H9 (cell line): Measurements from ENCODE around the gene SUPT3H. TPM values are rescaled to one million over a fixed set of nuclear protein-coding genes. Genes with fewer than 3 reads are reported as not detected.

ENCODE experiments used
- DNase-seq: peaks from one replicate; pipeline ENCODE4 v3.0.0-alpha.2; 2017
- H2AFZ ChIP-seq: one replicate; pipeline ENCODE4 v1.6.1; 2013; ENCODE audit warnings: mild to moderate bottlenecking, low read length, control low read depth, moderate library complexity
- H2AK5ac ChIP-seq: 2 replicates; pipeline ENCODE4 v1.6.1; 2013; ENCODE audit warnings: low read length, control low read depth, mixed read lengths; ENCODE audit not compliant: insufficient read length
- H2BK120ac ChIP-seq: one replicate; pipeline ENCODE4 v1.6.1; 2013; ENCODE audit warnings: low read depth, mild to moderate bottlenecking, low read length, control low read depth, inconsistent platforms; ENCODE audit not compliant: poor library complexity, severe bottlenecking
- H2BK12ac ChIP-seq: 2 replicates; pipeline ENCODE4 v1.6.1; 2013; ENCODE audit warnings: low read length, control low read depth, mixed read lengths, low read depth; ENCODE audit not compliant: insufficient read length
- H2BK15ac ChIP-seq: 2 replicates; pipeline ENCODE4 v1.6.1; 2013; ENCODE audit warnings: low read depth, low read length, control low read depth
- H2BK20ac ChIP-seq: one replicate; pipeline ENCODE4 v1.6.1; 2013; ENCODE audit warnings: low read depth, mild to moderate bottlenecking, low read length, control low read depth, inconsistent platforms; ENCODE audit not compliant: poor library complexity, severe bottlenecking
- H2BK5ac ChIP-seq: 2 replicates; pipeline ENCODE4 v1.6.1; 2013; ENCODE audit warnings: low read length, control low read depth, mixed read lengths; ENCODE audit not compliant: insufficient read length
- H3K14ac ChIP-seq: 2 replicates; pipeline ENCODE4 v1.6.1; 2013; ENCODE audit warnings: low read length, control low read depth; ENCODE audit not compliant: insufficient read depth
- H3K18ac ChIP-seq: 2 replicates; pipeline ENCODE4 v1.6.1; 2013; ENCODE audit warnings: low read depth, mild to moderate bottlenecking, mixed read lengths, low read length, control low read depth; ENCODE audit not compliant: insufficient read length
- H3K23ac ChIP-seq: 2 replicates; pipeline ENCODE4 v1.6.1; 2013; ENCODE audit warnings: low read length, control low read depth, mixed read lengths, low read depth; ENCODE audit not compliant: insufficient read length
- H3K23me2 ChIP-seq: 2 replicates; pipeline ENCODE4 v1.6.1; 2013; ENCODE audit warnings: low read depth, mild to moderate bottlenecking, mixed read lengths, low read length, control low read depth; ENCODE audit not compliant: insufficient read length, poor library complexity, severe bottlenecking
- H3K27ac ChIP-seq: 2 replicates; pipeline ENCODE4 v1.5.1; 2013; ENCODE audit warnings: low read length, control low read depth, mixed read lengths, low read depth; ENCODE audit not compliant: insufficient read length
- H3K27me3 ChIP-seq: 2 replicates; pipeline ENCODE4 v1.6.1; 2013; ENCODE audit warnings: low read length, control low read depth, inconsistent platforms; ENCODE audit not compliant: insufficient read depth
- H3K4ac ChIP-seq: 2 replicates; pipeline ENCODE4 v1.6.1; 2013; ENCODE audit warnings: low read depth, mild to moderate bottlenecking, control low read depth, inconsistent platforms, low read length, moderate library complexity
- H3K4me1 ChIP-seq: 2 replicates; pipeline ENCODE4 v1.6.1; 2013; ENCODE audit warnings: low read length, control low read depth, inconsistent platforms; ENCODE audit not compliant: insufficient read depth
- H3K4me2 ChIP-seq: 2 replicates; pipeline ENCODE4 v1.6.1; 2013; ENCODE audit warnings: low read length, control low read depth, mixed read lengths; ENCODE audit not compliant: insufficient read length, insufficient read depth
- H3K56ac ChIP-seq: 2 replicates; pipeline ENCODE4 v1.6.1; 2013; ENCODE audit warnings: low read depth, mild to moderate bottlenecking, mixed read lengths, low read length, control low read depth; ENCODE audit not compliant: insufficient read length
- H3K79me1 ChIP-seq: 2 replicates; pipeline ENCODE4 v1.6.1; 2013; ENCODE audit warnings: low read depth, mild to moderate bottlenecking, moderate library complexity, low read length, control low read depth, inconsistent platforms; ENCODE audit not compliant: insufficient read depth, poor library complexity, severe bottlenecking
- H3K79me2 ChIP-seq: 2 replicates; pipeline ENCODE4 v1.6.1; 2013; ENCODE audit warnings: low read length, control low read depth, inconsistent platforms; ENCODE audit not compliant: insufficient read depth
- H3K9ac ChIP-seq: 2 replicates; pipeline ENCODE4 v1.6.1; 2013; ENCODE audit warnings: low read length, control low read depth, mixed read lengths; ENCODE audit not compliant: insufficient read length; ENCODE audit errors: extremely low read depth
- H3K9me3 ChIP-seq: one replicate; pipeline ENCODE4 v1.6.1; 2013; ENCODE audit warnings: low read depth, low read length, inconsistent platforms; ENCODE audit not compliant: control insufficient read depth
- H3T11ph ChIP-seq: one replicate; pipeline ENCODE4 v1.6.1; 2013; ENCODE audit warnings: mild to moderate bottlenecking, low read length, control low read depth, inconsistent platforms
- H4K20me1 ChIP-seq: one replicate; pipeline ENCODE4 v1.6.1; 2013; ENCODE audit not compliant: control insufficient read depth, insufficient read length, insufficient read depth
- H4K5ac ChIP-seq: 2 replicates; pipeline ENCODE4 v1.6.1; 2013; ENCODE audit warnings: low read depth, mild to moderate bottlenecking, mixed read lengths, low read length, control low read depth; ENCODE audit not compliant: insufficient read length
- H4K8ac ChIP-seq: replicated peaks from 2 replicates; pipeline ENCODE4 v1.6.1; 2013; ENCODE audit warnings: low read length, control low read depth, mixed read lengths, low read depth; ENCODE audit not compliant: insufficient read length
- H4K91ac ChIP-seq: 2 replicates; pipeline ENCODE4 v1.6.1; 2013; ENCODE audit warnings: low read depth, mild to moderate bottlenecking, moderate library complexity, mixed read lengths, low read length, control low read depth; ENCODE audit not compliant: insufficient read length
- H3K27ac Mint-ChIP-seq, 3 experiments: 2 replicates in 2 of 3; 3 replicates in 1 of 3; pipeline ENCODE4 v1.8.0; 2020 to 2021; ENCODE audit warnings: mixed read lengths in 3 of 3, mild to moderate bottlenecking in 1 of 3, moderate library complexity in 1 of 3
- H3K27me3 Mint-ChIP-seq: 2 replicates; pipeline ENCODE4 v1.8.0; 2021; ENCODE audit warnings: low read depth, mild to moderate bottlenecking, moderate library complexity, mixed read lengths
- H3K36me3 Mint-ChIP-seq, 3 experiments: 2 replicates in 2 of 3; 3 replicates in 1 of 3; pipeline ENCODE4 v1.8.0; 2020 to 2021; ENCODE audit warnings: low read depth in 3 of 3, mixed read lengths in 3 of 3; ENCODE audit not compliant: insufficient read depth in 1 of 3
- H3K4me1 Mint-ChIP-seq, 2 experiments: 2 replicates each; pipeline ENCODE4 v1.8.0; 2020; ENCODE audit warnings: mixed read lengths in 2 of 2
- H3K4me3 Mint-ChIP-seq, 2 experiments: 2 replicates in 1 of 2; 3 replicates in 1 of 2; pipeline ENCODE4 v1.8.0; 2020 to 2021; ENCODE audit warnings: mild to moderate bottlenecking in 2 of 2, mixed read lengths in 2 of 2, moderate library complexity in 1 of 2
- H3K9me3 Mint-ChIP-seq, 2 experiments: 2 replicates in 1 of 2; 3 replicates in 1 of 2; pipeline ENCODE4 v1.8.0; 2020; ENCODE audit warnings: mild to moderate bottlenecking in 2 of 2, mixed read lengths in 2 of 2, moderate library complexity in 1 of 2
- CTCF ChIP-seq: fragments of 200-600 bp; sonication (generic); conservative IDR thresholded peaks from 3 replicates; pipeline ENCODE4 v1.8.0; 2021; ENCODE audit warnings: antibody characterized with exemption, mild to moderate bottlenecking
- WGBS: extraction: QIAGEN DNeasy Blood & Tissue Kit; methylation state at CpG from one replicate; pipeline ENCODE4 v1.1.7; 2013; ENCODE audit warnings: missing lambda C conversion rate, low lambda C conversion rate, mixed read lengths; ENCODE audit not compliant: insufficient read length; ENCODE audit errors: extremely low coverage; 5-methylcytosine and 5-hydroxymethylcytosine counted together
- total RNA-seq: library from RNA; stranded (reverse); gene quantifications from 2 replicates; pipeline ENCODE4 v1.2.1, GENCODE V29; 2021

The SUPT3H gene
- total RNA-seq, 1 experiment from 2014 or later: 22.5 TPM

GRCh38 chr6:45423111-45423823, 45.5 kb upstream of the SUPT3H start:
- H2AK5ac ChIP-seq: no peak overlapping the region
- no peaks in the 10 kb centered on the region for H3K4me1 ChIP-seq
- Mint-ChIP-seq H3K27me3 (peaks cover 79% of the 10 kb centered on the region), H3K4me3 (peak overlapping the region; percentile 80 to 97), H3K9me3 (no peaks in the 10 kb centered on the region; a peak in 1 of 5 replicates), H3K27ac (no peak overlapping the region), H3K36me3 (no peaks in the 10 kb centered on the region), H3K4me1 (peaks cover 30 to 31% of the 10 kb centered on the region in 2 experiments)
- H4K8ac ChIP-seq: no peak overlapping the region
- H4K20me1 ChIP-seq: no peaks in the 10 kb centered on the region
- H3K9me3 ChIP-seq: no peaks in the 10 kb centered on the region
- no peak overlapping the region for H2BK20ac ChIP-seq
- no peak for TF ChIP-seq CTCF
- H2BK120ac ChIP-seq: no peak overlapping the region
- H3K14ac ChIP-seq: no peak overlapping the region
- no peak overlapping the region for H4K91ac ChIP-seq
- WGBS: no CpG with 5 or more reads among the region's 62 CpGs
- no peaks in the 10 kb centered on the region for H3K79me1 ChIP-seq
- no peak overlapping the region for H3K4ac ChIP-seq
- H3K27me3 ChIP-seq: peaks cover 31% of the 10 kb centered on the region; the same call in 1 of the 2 replicates
- H3K79me2 ChIP-seq: no peaks in the 10 kb centered on the region
- peak; percentile 64 for DNase-seq
- no peak overlapping the region for H3T11ph ChIP-seq
- peaks cover 32% of the 10 kb centered on the region for H3K23me2 ChIP-seq
- H3K27ac ChIP-seq: no peak overlapping the region
- H4K5ac ChIP-seq: no peak overlapping the region
- no peak overlapping the region for H2BK5ac ChIP-seq
- no peak overlapping the region for H2BK12ac ChIP-seq
- H3K23ac ChIP-seq: no peak overlapping the region
- H3K56ac ChIP-seq: no peak overlapping the region
- H2AFZ ChIP-seq: no peak overlapping the region
- H3K4me2 ChIP-seq: peak overlapping the region; percentile 92
- H3K18ac ChIP-seq: no peak overlapping the region
- H3K9ac ChIP-seq: no peak overlapping the region
- no peak overlapping the region for H2BK15ac ChIP-seq
